HCT116 (cell line): ENCODE results near the gene TBC1D1. TPM values are rescaled to one million over a fixed set of nuclear protein-coding genes. Genes with fewer than 3 reads are reported as not detected.

ENCODE experiments used
- ATAC-seq: fragments of 200-7000 bp; cut with Tn5 transposase; 2 replicates; pipeline ENCODE4 v1.9.1; 2020; ENCODE audit warnings: mild to moderate bottlenecking, moderate library complexity
- BruUV-seq: library from RNA; stranded (reverse); fragments of 400-500 nt; replicated peaks from 2 replicates; lab custom pipeline; 2021; lab: Mats Ljungman, UMichigan
- CTCF ChIA-PET: fragments of 300-600 bp; sonication (Branson Sonifier 250); formaldehyde crosslinking; loops from one replicate; lab custom pipeline; 2021; ENCODE audit warnings: antibody characterized with exemption; lab: Charles Lee
- POLR2A ChIA-PET: fragments of 300-600, 350-600 bp; sonication (Branson Sonifier 250); formaldehyde crosslinking; loops from one replicate; lab custom pipeline; 2021; ENCODE audit warnings: antibody characterized with exemption; lab: Charles Lee
- RAD21 ChIA-PET, 2 experiments: fragments of 300-600 bp; sonication (Branson Sonifier 250); formaldehyde crosslinking; loops; one replicate each; lab custom pipeline; 2023; ENCODE audit warnings: low total read pairs in 2 of 2; ENCODE audit not compliant: uncharacterized antibody in 2 of 2, unreplicated experiment in 2 of 2, low non-redundant PET in 1 of 2; lab: Charles Lee
- DNase-seq: peaks from one replicate; pipeline ENCODE4 v3.0.0-alpha.2; 2010; ENCODE audit warnings: low read depth, low spot score
- H2AFZ ChIP-seq: fragments of 200-600 bp; shearing (Covaris generic), sonication (generic); 2 replicates; pipeline ENCODE4 v1.6.1; 2017; ENCODE audit warnings: low read depth, mixed run types, mixed read lengths, antibody characterized with exemption, low read length; ENCODE audit not compliant: poor library complexity, severe bottlenecking
- H3K27ac ChIP-seq: 2 replicates; pipeline ENCODE4 v1.5.1; 2012; ENCODE audit warnings: low read depth, low read length
- H3K27me3 ChIP-seq: fragments of 200-600 bp; sonication (generic); 2 replicates; pipeline ENCODE4 v1.6.1; 2016; ENCODE audit warnings: mixed run types, low read length, mixed read lengths; ENCODE audit not compliant: insufficient read depth
- H3K36me3 ChIP-seq, 2 experiments: fragments of 200-500 bp in 1 of 2; fragments of 200-600 bp in 1 of 2; sonication (Bioruptor generic) in 1 of 2; sonication (generic) in 1 of 2; 2 replicates each; pipeline versions ENCODE4 v1.5.1 to v1.6.1; 2014 to 2016; ENCODE audit warnings: low read length in 2 of 2, inconsistent platforms in 1 of 2, mixed read lengths in 1 of 2, mixed run types in 1 of 2; ENCODE audit not compliant: insufficient read depth in 2 of 2, control insufficient read depth in 1 of 2
- H3K4me1 ChIP-seq, 2 experiments: fragments of 200-600 bp in 1 of 2; sonication (generic) in 1 of 2; 2 replicates each; pipeline versions ENCODE4 v1.5.1 to v1.6.1; 2012 to 2017; ENCODE audit warnings: low read length in 2 of 2, inconsistent platforms in 1 of 2, mild to moderate bottlenecking in 1 of 2, mixed read lengths in 1 of 2, mixed run types in 1 of 2, moderate library complexity in 1 of 2; ENCODE audit not compliant: insufficient read depth in 2 of 2, control insufficient read depth in 1 of 2
- H3K4me2 ChIP-seq: fragments of 200-600 bp; sonication (generic); 2 replicates; pipeline ENCODE4 v1.6.1; 2017; ENCODE audit warnings: mixed run types, low read length, mixed read lengths
- H3K4me3 ChIP-seq, 2 experiments: fragments of 200-600 bp in 1 of 2; sonication (generic) in 1 of 2; replicated peaks in 1 of 2; 2 replicates each; pipeline ENCODE4 v1.5.1; 2011 to 2016; ENCODE audit warnings: low read length in 2 of 2, control low read depth in 1 of 2, low read depth in 1 of 2, mild to moderate bottlenecking in 1 of 2, mixed read lengths in 1 of 2, mixed run types in 1 of 2
- H3K79me2 ChIP-seq: fragments of 200-600 bp; sonication (generic); 2 replicates; pipeline ENCODE4 v1.6.1; 2017; ENCODE audit warnings: mild to moderate bottlenecking, mixed run types, low read length, moderate library complexity, mixed read lengths; ENCODE audit not compliant: insufficient read depth
- H3K9ac ChIP-seq: fragments of 200-600 bp; sonication (generic); 2 replicates; pipeline ENCODE4 v1.6.1; 2016; ENCODE audit warnings: low read length, mixed read lengths
- H3K9me2 ChIP-seq: fragments of 200-600 bp; sonication (generic), shearing (Covaris generic); 2 replicates; pipeline ENCODE4 v1.6.1; 2017; ENCODE audit warnings: mixed run types, mild to moderate bottlenecking, moderate library complexity; ENCODE audit not compliant: insufficient read depth
- H3K9me3 ChIP-seq, 2 experiments: fragments of 200-500 bp in 1 of 2; fragments of 200-600 bp in 1 of 2; sonication (Bioruptor generic) in 1 of 2; sonication (generic) in 1 of 2; 2 replicates each; pipeline ENCODE4 v1.6.1; 2014 to 2017; ENCODE audit warnings: low read length in 2 of 2, mixed read lengths in 2 of 2, inconsistent platforms in 1 of 2, low read depth in 1 of 2, mild to moderate bottlenecking in 1 of 2, mixed run types in 1 of 2, moderate library complexity in 1 of 2; ENCODE audit not compliant: control insufficient read depth in 1 of 2, insufficient read depth in 1 of 2
- H4K20me1 ChIP-seq: fragments of 200-600 bp; sonication (generic), shearing (Covaris generic); 2 replicates; pipeline ENCODE4 v1.6.1; 2017; ENCODE audit warnings: mixed run types, mild to moderate bottlenecking, moderate library complexity; ENCODE audit not compliant: insufficient read depth
- ATF3 ChIP-seq: IDR thresholded peaks from 2 replicates; pipeline ENCODE4 v1.6.1; 2012
- CBX3 ChIP-seq: IDR thresholded peaks from 2 replicates; pipeline ENCODE4 v1.6.1; 2012; ENCODE audit warnings: low read depth
- CTCF ChIP-seq, 3 experiments: fragments of 200-600 bp in 1 of 3; sonication (generic) in 1 of 3; IDR thresholded peaks in 2 of 3; conservative IDR thresholded peaks in 1 of 3; 2 replicates each; pipeline ENCODE4 v1.5.1; 2012 to 2017; ENCODE audit warnings: low read depth in 2 of 3, low read length in 2 of 3, antibody characterized with exemption in 1 of 3, borderline replicate concordance in 1 of 3, control low read depth in 1 of 3, mild to moderate bottlenecking in 1 of 3, mixed read lengths in 1 of 3, mixed run types in 1 of 3, moderate library complexity in 1 of 3; ENCODE audit not compliant: insufficient read depth in 1 of 3
- EGR1 ChIP-seq: IDR thresholded peaks from 2 replicates; pipeline ENCODE4 v1.6.1; 2012; ENCODE audit warnings: low read depth
- EZH2 ChIP-seq: fragments of 200-600 bp; sonication (generic); IDR thresholded peaks from 2 replicates; pipeline ENCODE4 v1.6.1; 2017; ENCODE audit warnings: antibody characterized with exemption, mixed run types
- FOSL1 ChIP-seq: IDR thresholded peaks from 2 replicates; pipeline ENCODE4 v1.6.1; 2012; ENCODE audit warnings: low read depth
- MAX ChIP-seq: IDR thresholded peaks from 2 replicates; pipeline ENCODE4 v1.6.1; 2012
- POLR2A ChIP-seq: IDR thresholded peaks from 2 replicates; pipeline ENCODE4 v1.7.0; 2011; ENCODE audit warnings: borderline replicate concordance; ENCODE audit not compliant: insufficient read depth, insufficient read length; ENCODE audit errors: extremely low read depth
- RAD21 ChIP-seq: IDR thresholded peaks from 2 replicates; pipeline ENCODE4 v1.6.1; 2012; ENCODE audit warnings: low read depth, mild to moderate bottlenecking
- SP1 ChIP-seq: IDR thresholded peaks from 2 replicates; pipeline ENCODE4 v1.6.1; 2012; ENCODE audit warnings: low read depth
- SRF ChIP-seq: IDR thresholded peaks from 2 replicates; pipeline ENCODE4 v1.6.1; 2012; ENCODE audit warnings: low read depth
- YY1 ChIP-seq: IDR thresholded peaks from 2 replicates; pipeline ENCODE4 v1.6.1; 2011; ENCODE audit warnings: low read length, low read depth, moderate library complexity, mild to moderate bottlenecking; ENCODE audit not compliant: insufficient replicate concordance; ENCODE audit errors: extremely low read depth
- ZFX ChIP-seq: fragments of 450-650 bp; IDR thresholded peaks from 2 replicates; pipeline ENCODE4 v1.6.1; 2017
- ZNF274 ChIP-seq: fragments of 200-500 bp; sonication (Bioruptor generic); IDR thresholded peaks from 2 replicates; pipeline ENCODE4 v1.6.1; 2014; ENCODE audit warnings: mild to moderate bottlenecking, low read depth, low read length, inconsistent platforms
- intact Hi-C: fragments of 100-400 bp; cut with micrococcal nuclease; formaldehyde crosslinking; loops from 2 replicates; pipeline ENCODE4 v1.10.0; 2022
- total RNA-seq: library from RNA; stranded (reverse); gene quantifications from one replicate; pipeline ENCODE4 v1.2.1, GENCODE V29; 2021; ENCODE audit not compliant: unreplicated experiment

TBC1D1 gene
- total RNA-seq, 1 experiment from 2014 or later: 82.7 TPM

- Histone ChIP-seq H3K4me1 (peaks cover 5 to 8% of the 10 kb centered on the region in 2 experiments; a peak in 2 of 4 replicates), H3K36me3 (no peaks in the 10 kb centered on the region), H3K79me2 (peaks cover 30% of the 10 kb centered on the region), H3K9me3 (no peaks in the 10 kb centered on the region), H4K20me1 (no peaks in the 10 kb centered on the region), H2AFZ (no peak overlapping the region), H3K9me2 (no peaks in the 10 kb centered on the region), H3K27me3 (no peaks in the 10 kb centered on the region), H3K4me2 (no peak overlapping the region), H3K9ac (no peak overlapping the region), H3K27ac (no peak overlapping the region), H3K4me3 (no peak overlapping the region)
- RAD21 ChIA-PET: interaction anchor here in 1 of 2 experiments (0.6 kb wide), 1 partner anchor 15 kb away, joined by 4 read pairs; no protein-coding TSS in a partner anchor
- CTCF ChIA-PET: no interaction called here
- POLR2A ChIA-PET: no interaction called here
- TF ChIP-seq ZFX (no peak), EZH2 (no peak), POLR2A (no peak), FOSL1 (no peak), ZNF274 (no peak), SP1 (no peak), EGR1 (no peak), YY1 (no peak), RAD21 (no peak)
- no peak for ATAC-seq
- no peak for DNase-seq
- intact Hi-C loops: no loop called here
- no TSS peak for BruUV-seq
These were observed 99.9 kb downstream of the TBC1D1 start for GRCh38 chr4:37990731-37991245.

- RAD21 ChIA-PET: interaction anchor here in 1 of 2 experiments (0.6 kb wide), 1 partner anchor 428 kb away, joined by 6 read pairs; no protein-coding TSS in a partner anchor
- peaks cover 5 to 8% of the 10 kb centered on the region in 2 experiments; a peak in 2 of 4 replicates for H3K4me1 ChIP-seq
- peaks cover 29% of the 10 kb centered on the region for H3K79me2 ChIP-seq
- H3K9me2 ChIP-seq: no peaks in the 10 kb centered on the region
- H3K9me3 ChIP-seq: no peaks in the 10 kb centered on the region
- POLR2A ChIA-PET: no interaction called here
- intact Hi-C loops: no loop called here
- H3K36me3 ChIP-seq: no peaks in the 10 kb centered on the region
- no peak overlapping the region for H3K9ac ChIP-seq
- H3K27me3 ChIP-seq: no peaks in the 10 kb centered on the region
- ATAC-seq (no peak), DNase-seq (no peak)
- no peak overlapping the region for H3K4me2 ChIP-seq
- no peak for TF ChIP-seq MAX
- no peak for TF ChIP-seq CTCF (IDR thresholded peaks at IDR 0.05 in 2 of 3, conservative IDR thresholded peaks at IDR 0.05 in 1 of 3; ENCODE audit: borderline replicate concordance in 1 of 3, insufficient read depth in 1 of 3, low read depth in 2 of 3, low read length in 2 of 3)
- no peak for TF ChIP-seq ATF3
- TF ChIP-seq SRF: no peak
- TF ChIP-seq SP1: no peak
- no peak for TF ChIP-seq POLR2A
- TF ChIP-seq CBX3: no peak
- H3K4me3 ChIP-seq: no peak overlapping the region
- no peak overlapping the region for H2AFZ ChIP-seq
- H3K27ac ChIP-seq: no peak overlapping the region
- BruUV-seq: no TSS peak
- H4K20me1 ChIP-seq: no peaks in the 10 kb centered on the region
- CTCF ChIA-PET: no interaction called here
These were observed 100.9 kb downstream of the TBC1D1 start for GRCh38 chr4:37991623-37992410.
